HCT116 (cell line): Measurements from ENCODE around the gene ZMYND11. TPM values are rescaled to one million over a fixed set of nuclear protein-coding genes. Genes with fewer than 3 reads are reported as not detected.

Source experiments
- ATAC-seq: fragments of 200-7000 bp; cut with Tn5 transposase; 2 replicates; pipeline ENCODE4 v1.9.1; 2020; ENCODE audit warnings: mild to moderate bottlenecking, moderate library complexity
- BruUV-seq: library from RNA; stranded (reverse); fragments of 400-500 nt; replicated peaks from 2 replicates; lab custom pipeline; 2021; lab: Mats Ljungman, UMichigan
- CTCF ChIA-PET: fragments of 300-600 bp; sonication (Branson Sonifier 250); formaldehyde crosslinking; loops from one replicate; lab custom pipeline; 2021; ENCODE audit warnings: antibody characterized with exemption; lab: Charles Lee
- POLR2A ChIA-PET: fragments of 300-600, 350-600 bp; sonication (Branson Sonifier 250); formaldehyde crosslinking; loops from one replicate; lab custom pipeline; 2021; ENCODE audit warnings: antibody characterized with exemption; lab: Charles Lee
- RAD21 ChIA-PET, 2 experiments: fragments of 300-600 bp; sonication (Branson Sonifier 250); formaldehyde crosslinking; loops; one replicate each; lab custom pipeline; 2023; ENCODE audit warnings: low total read pairs in 2 of 2; ENCODE audit not compliant: uncharacterized antibody in 2 of 2, unreplicated experiment in 2 of 2, low non-redundant PET in 1 of 2; lab: Charles Lee
- DNase-seq: peaks from one replicate; pipeline ENCODE4 v3.0.0-alpha.2; 2010; ENCODE audit warnings: low read depth, low spot score
- H2AFZ ChIP-seq: fragments of 200-600 bp; shearing (Covaris generic), sonication (generic); 2 replicates; pipeline ENCODE4 v1.6.1; 2017; ENCODE audit warnings: low read depth, mixed run types, mixed read lengths, antibody characterized with exemption, low read length; ENCODE audit not compliant: poor library complexity, severe bottlenecking
- H3K27ac ChIP-seq: 2 replicates; pipeline ENCODE4 v1.5.1; 2012; ENCODE audit warnings: low read depth, low read length
- H3K27me3 ChIP-seq: fragments of 200-600 bp; sonication (generic); 2 replicates; pipeline ENCODE4 v1.6.1; 2016; ENCODE audit warnings: mixed run types, low read length, mixed read lengths; ENCODE audit not compliant: insufficient read depth
- H3K36me3 ChIP-seq, 2 experiments: fragments of 200-500 bp in 1 of 2; fragments of 200-600 bp in 1 of 2; sonication (Bioruptor generic) in 1 of 2; sonication (generic) in 1 of 2; 2 replicates each; pipeline versions ENCODE4 v1.5.1 to v1.6.1; 2014 to 2016; ENCODE audit warnings: low read length in 2 of 2, inconsistent platforms in 1 of 2, mixed read lengths in 1 of 2, mixed run types in 1 of 2; ENCODE audit not compliant: insufficient read depth in 2 of 2, control insufficient read depth in 1 of 2
- H3K4me1 ChIP-seq, 2 experiments: fragments of 200-600 bp in 1 of 2; sonication (generic) in 1 of 2; 2 replicates each; pipeline versions ENCODE4 v1.5.1 to v1.6.1; 2012 to 2017; ENCODE audit warnings: low read length in 2 of 2, inconsistent platforms in 1 of 2, mild to moderate bottlenecking in 1 of 2, mixed read lengths in 1 of 2, mixed run types in 1 of 2, moderate library complexity in 1 of 2; ENCODE audit not compliant: insufficient read depth in 2 of 2, control insufficient read depth in 1 of 2
- H3K4me2 ChIP-seq: fragments of 200-600 bp; sonication (generic); 2 replicates; pipeline ENCODE4 v1.6.1; 2017; ENCODE audit warnings: mixed run types, low read length, mixed read lengths
- H3K4me3 ChIP-seq, 2 experiments: fragments of 200-600 bp in 1 of 2; sonication (generic) in 1 of 2; replicated peaks in 1 of 2; 2 replicates each; pipeline ENCODE4 v1.5.1; 2011 to 2016; ENCODE audit warnings: low read length in 2 of 2, control low read depth in 1 of 2, low read depth in 1 of 2, mild to moderate bottlenecking in 1 of 2, mixed read lengths in 1 of 2, mixed run types in 1 of 2
- H3K79me2 ChIP-seq: fragments of 200-600 bp; sonication (generic); 2 replicates; pipeline ENCODE4 v1.6.1; 2017; ENCODE audit warnings: mild to moderate bottlenecking, mixed run types, low read length, moderate library complexity, mixed read lengths; ENCODE audit not compliant: insufficient read depth
- H3K9ac ChIP-seq: fragments of 200-600 bp; sonication (generic); 2 replicates; pipeline ENCODE4 v1.6.1; 2016; ENCODE audit warnings: low read length, mixed read lengths
- H3K9me2 ChIP-seq: fragments of 200-600 bp; sonication (generic), shearing (Covaris generic); 2 replicates; pipeline ENCODE4 v1.6.1; 2017; ENCODE audit warnings: mixed run types, mild to moderate bottlenecking, moderate library complexity; ENCODE audit not compliant: insufficient read depth
- H3K9me3 ChIP-seq, 2 experiments: fragments of 200-500 bp in 1 of 2; fragments of 200-600 bp in 1 of 2; sonication (Bioruptor generic) in 1 of 2; sonication (generic) in 1 of 2; 2 replicates each; pipeline ENCODE4 v1.6.1; 2014 to 2017; ENCODE audit warnings: low read length in 2 of 2, mixed read lengths in 2 of 2, inconsistent platforms in 1 of 2, low read depth in 1 of 2, mild to moderate bottlenecking in 1 of 2, mixed run types in 1 of 2, moderate library complexity in 1 of 2; ENCODE audit not compliant: control insufficient read depth in 1 of 2, insufficient read depth in 1 of 2
- H4K20me1 ChIP-seq: fragments of 200-600 bp; sonication (generic), shearing (Covaris generic); 2 replicates; pipeline ENCODE4 v1.6.1; 2017; ENCODE audit warnings: mixed run types, mild to moderate bottlenecking, moderate library complexity; ENCODE audit not compliant: insufficient read depth
- CTCF ChIP-seq, 3 experiments: fragments of 200-600 bp in 1 of 3; sonication (generic) in 1 of 3; IDR thresholded peaks in 2 of 3; conservative IDR thresholded peaks in 1 of 3; 2 replicates each; pipeline ENCODE4 v1.5.1; 2012 to 2017; ENCODE audit warnings: low read depth in 2 of 3, low read length in 2 of 3, antibody characterized with exemption in 1 of 3, borderline replicate concordance in 1 of 3, control low read depth in 1 of 3, mild to moderate bottlenecking in 1 of 3, mixed read lengths in 1 of 3, mixed run types in 1 of 3, moderate library complexity in 1 of 3; ENCODE audit not compliant: insufficient read depth in 1 of 3
- ELF1 ChIP-seq: IDR thresholded peaks from 2 replicates; pipeline ENCODE4 v1.6.1; 2012; ENCODE audit warnings: low read depth, borderline replicate concordance
- EZH2phosphoT487 ChIP-seq: fragments of 200-600 bp; IDR thresholded peaks from 2 replicates; pipeline ENCODE4 v1.6.1; 2018; ENCODE audit warnings: antibody characterized with exemption, borderline replicate concordance
- FOSL1 ChIP-seq: IDR thresholded peaks from 2 replicates; pipeline ENCODE4 v1.6.1; 2012; ENCODE audit warnings: low read depth
- POLR2AphosphoS5 ChIP-seq: IDR thresholded peaks from 2 replicates; pipeline ENCODE4 v1.6.1; 2011; ENCODE audit warnings: mild to moderate bottlenecking, low read depth, low read length, moderate library complexity
- RAD21 ChIP-seq: IDR thresholded peaks from 2 replicates; pipeline ENCODE4 v1.6.1; 2012; ENCODE audit warnings: low read depth, mild to moderate bottlenecking
- REST ChIP-seq: IDR thresholded peaks from 2 replicates; pipeline ENCODE4 v1.6.1; 2012; ENCODE audit warnings: low read depth
- SP1 ChIP-seq: IDR thresholded peaks from 2 replicates; pipeline ENCODE4 v1.6.1; 2012; ENCODE audit warnings: low read depth
- SRF ChIP-seq: IDR thresholded peaks from 2 replicates; pipeline ENCODE4 v1.6.1; 2012; ENCODE audit warnings: low read depth
- YY1 ChIP-seq: IDR thresholded peaks from 2 replicates; pipeline ENCODE4 v1.6.1; 2011; ENCODE audit warnings: low read length, low read depth, moderate library complexity, mild to moderate bottlenecking; ENCODE audit not compliant: insufficient replicate concordance; ENCODE audit errors: extremely low read depth
- ZBTB33 ChIP-seq: IDR thresholded peaks from 2 replicates; pipeline ENCODE4 v1.6.1; 2011; ENCODE audit warnings: mild to moderate bottlenecking, low read length, moderate library complexity; ENCODE audit not compliant: insufficient replicate concordance; ENCODE audit errors: extremely low read depth
- intact Hi-C: fragments of 100-400 bp; cut with micrococcal nuclease; formaldehyde crosslinking; loops from 2 replicates; pipeline ENCODE4 v1.10.0; 2022
- total RNA-seq: library from RNA; stranded (reverse); gene quantifications from one replicate; pipeline ENCODE4 v1.2.1, GENCODE V29; 2021; ENCODE audit not compliant: unreplicated experiment

The ZMYND11 gene
- total RNA-seq, 1 experiment from 2014 or later: 28.3 TPM

- no peak for TF ChIP-seq REST
- TF ChIP-seq ZBTB33: no peak
- TF ChIP-seq SRF: no peak
These were observed 144.0 kb downstream of the ZMYND11 start (continued) for GRCh38 chr10:279232-279631.

- Histone ChIP-seq H3K27ac (no peak overlapping the region), H3K4me1 (no peaks in the 10 kb centered on the region), H3K9ac (no peak overlapping the region), H2AFZ (no peak overlapping the region), H3K4me2 (no peak overlapping the region), H3K9me3 (no peaks in the 10 kb centered on the region), H3K36me3 (peaks cover 0 to 3% of the 10 kb centered on the region in 2 experiments; a peak in 1 of 4 replicates), H3K27me3 (no peaks in the 10 kb centered on the region), H3K79me2 (no peaks in the 10 kb centered on the region), H3K9me2 (no peaks in the 10 kb centered on the region), H4K20me1 (no peaks in the 10 kb centered on the region), H3K4me3 (no peak overlapping the region)
- no TSS peak for BruUV-seq
- ATAC-seq (peak; percentile 76), DNase-seq (no peak)
- ChIA-PET RAD21 (no interaction called here), CTCF (no interaction called here), POLR2A (no interaction called here)
- TF ChIP-seq ZBTB33 (no peak), EZH2phosphoT487 (no peak), CTCF (IDR thresholded peaks at IDR 0.05 in 2 of 3, conservative IDR thresholded peaks at IDR 0.05 in 1 of 3; ENCODE audit: borderline replicate concordance in 1 of 3, insufficient read depth in 1 of 3, low read depth in 2 of 3, low read length in 2 of 3) (peak; percentile 13 to 34 (median 22); a peak in 4 of 6 replicates), YY1 (no peak), ELF1 (no peak), FOSL1 (no peak), RAD21 (peak; percentile 25; the same call in 1 of the 2 replicates), POLR2AphosphoS5 (no peak), SP1 (no peak)
- intact Hi-C loops: no loop called here
These were observed 144.4 kb downstream of the ZMYND11 start for GRCh38 chr10:279655-280054.
